HG02678 (cell line): Measurements from ENCODE around the gene FRMPD2.
"Not testable (repeated sequence)": the region's sequence is repeated elsewhere in the genome, so short reads cannot be mapped to it uniquely, and the experiment has no call there.

Experiments used
- ATAC-seq: cut with Tn5 transposase; IDR thresholded peaks from one replicate; pipeline ENCODE4 v1.9.1; 2021; ENCODE audit warnings: mild to moderate bottlenecking, moderate library complexity; ENCODE audit not compliant: unreplicated experiment

FRMPD2 gene

DNA sequence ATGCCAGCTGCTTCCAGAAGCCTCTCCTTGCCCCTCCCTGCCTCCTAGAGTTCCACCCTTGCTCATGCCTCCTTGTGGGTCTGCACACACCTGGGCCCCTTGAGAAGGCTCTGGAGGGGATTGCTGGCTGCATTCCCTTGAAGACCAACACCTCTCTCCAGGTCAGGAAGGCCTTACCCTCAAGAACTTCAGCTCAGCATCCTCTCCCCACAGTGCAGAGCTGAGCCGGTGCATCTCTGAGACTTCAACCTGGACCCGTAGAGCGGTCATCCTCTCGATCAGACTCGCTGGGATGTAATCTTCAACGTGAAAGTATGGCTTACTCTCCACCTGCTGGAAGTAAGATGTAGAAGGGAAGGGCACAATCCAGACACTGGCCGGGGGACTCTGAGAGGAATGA, 62.7 kb downstream of the FRMPD2 start:
- no peak for ATAC-seq

DNA sequence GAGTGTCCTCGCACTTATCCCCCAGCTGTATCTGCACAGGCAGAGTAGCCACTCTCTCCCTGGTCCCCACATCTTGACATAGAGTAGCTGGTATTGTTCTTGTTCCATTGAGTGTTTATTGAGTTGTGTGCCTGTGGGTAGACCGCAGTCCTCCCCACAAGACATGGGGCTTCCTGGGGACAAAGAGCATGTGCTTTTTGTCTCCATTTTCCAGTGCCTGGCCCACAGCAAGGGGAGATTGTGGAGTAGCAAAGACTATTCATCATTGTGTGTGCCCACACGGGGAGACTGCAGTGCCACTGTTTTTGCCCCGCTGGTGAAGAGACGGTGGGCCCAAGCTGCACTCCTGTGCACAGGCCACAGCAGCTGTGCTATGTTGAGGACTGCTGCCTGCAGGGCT, 63.5 kb downstream of the FRMPD2 start:
- no peak for ATAC-seq

DNA sequence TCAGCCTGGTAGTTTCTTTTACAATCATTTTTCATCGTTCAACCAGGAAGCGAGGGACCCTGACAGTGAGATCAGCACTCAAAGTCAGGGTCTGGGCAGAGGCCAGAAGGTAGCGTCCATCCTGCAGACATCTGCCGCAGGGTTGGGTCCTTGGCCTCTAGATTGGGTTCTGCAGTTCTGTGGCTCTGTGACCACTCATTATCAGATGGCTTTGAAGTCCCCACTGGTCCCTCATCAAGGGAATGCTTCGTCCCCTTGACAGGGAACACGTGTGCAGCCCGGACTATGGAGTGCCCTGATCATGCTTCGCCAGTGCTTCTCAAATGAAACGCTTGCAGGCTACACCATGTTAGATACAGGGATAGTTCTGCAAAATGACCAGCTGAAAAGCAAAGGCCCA, 64.1 kb downstream of the FRMPD2 start:
- no peak for ATAC-seq

DNA sequence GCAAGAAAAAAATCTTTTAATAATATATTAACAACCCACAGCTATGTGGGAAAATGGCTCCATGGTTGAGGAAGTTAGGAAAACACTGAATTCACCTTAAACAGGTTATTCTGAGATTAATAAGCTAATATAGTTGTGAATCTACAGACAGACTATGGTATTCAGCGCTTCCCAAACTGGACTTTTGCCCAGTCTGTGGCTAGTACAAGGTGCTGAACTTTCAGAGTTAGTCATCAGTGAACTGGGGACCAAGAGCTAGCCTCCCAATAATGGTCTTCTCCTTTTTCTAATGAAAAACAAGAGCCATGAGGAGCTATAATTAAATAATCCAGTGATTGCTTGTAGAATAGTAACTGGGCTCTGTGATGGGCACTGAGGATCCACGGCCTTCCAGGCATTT, 65.3 kb downstream of the FRMPD2 start:
- ATAC-seq = no peak

DNA sequence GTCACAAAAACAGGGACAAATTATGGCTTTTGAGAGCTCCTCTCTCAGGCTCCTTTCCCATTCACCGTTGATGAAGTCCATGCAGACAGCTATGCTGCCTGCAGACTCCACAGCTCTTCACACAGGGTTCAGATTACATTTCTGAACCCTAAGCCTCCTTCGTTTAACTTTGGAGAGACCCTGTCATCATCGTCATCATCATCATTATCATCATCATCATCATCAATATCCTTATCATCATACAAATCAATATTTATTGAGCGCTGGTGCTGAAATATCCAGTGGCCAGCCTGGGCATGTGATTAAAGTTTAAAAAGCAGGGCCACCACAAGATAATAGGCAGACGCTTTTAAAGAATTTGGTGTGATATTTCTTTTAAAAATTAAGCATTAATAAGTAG, 66.6 kb downstream of the FRMPD2 start:
- ATAC-seq = no peak

DNA sequence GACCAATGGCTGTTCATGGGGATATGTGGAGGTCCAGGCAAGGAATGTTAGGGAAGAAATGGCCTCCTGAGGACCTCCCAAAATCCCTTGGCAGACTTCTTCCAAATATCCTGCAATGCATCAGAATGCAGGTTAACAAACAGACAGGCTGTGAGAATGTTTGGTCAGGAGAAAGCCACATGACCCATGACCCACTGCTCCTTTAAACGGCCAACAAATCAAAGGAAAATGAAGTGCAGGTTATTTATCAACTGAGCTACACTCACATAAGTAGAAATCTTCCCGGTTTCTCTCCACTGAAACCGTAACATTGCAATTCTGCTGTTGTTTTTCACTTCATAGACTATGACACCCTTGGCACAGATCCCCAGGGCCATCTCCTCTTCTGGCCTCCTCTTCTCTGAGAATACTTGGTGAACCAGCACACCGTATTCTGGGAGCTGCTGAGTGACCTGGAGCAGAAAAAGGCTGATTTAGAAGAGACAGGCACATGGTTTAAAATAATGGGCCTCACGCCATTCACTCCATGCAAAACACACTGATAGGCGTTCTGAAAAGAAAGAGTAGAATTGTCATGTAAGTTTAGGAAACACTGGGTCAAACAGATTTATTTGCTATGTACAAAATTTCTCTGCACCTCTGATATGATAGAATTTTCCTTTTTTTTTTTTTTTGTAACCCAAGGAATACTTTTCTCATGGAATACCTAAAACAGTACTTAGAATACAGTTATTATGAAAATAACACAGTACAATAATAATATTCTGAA, 67.8 kb downstream of the FRMPD2 start:
- no peak for ATAC-seq

DNA sequence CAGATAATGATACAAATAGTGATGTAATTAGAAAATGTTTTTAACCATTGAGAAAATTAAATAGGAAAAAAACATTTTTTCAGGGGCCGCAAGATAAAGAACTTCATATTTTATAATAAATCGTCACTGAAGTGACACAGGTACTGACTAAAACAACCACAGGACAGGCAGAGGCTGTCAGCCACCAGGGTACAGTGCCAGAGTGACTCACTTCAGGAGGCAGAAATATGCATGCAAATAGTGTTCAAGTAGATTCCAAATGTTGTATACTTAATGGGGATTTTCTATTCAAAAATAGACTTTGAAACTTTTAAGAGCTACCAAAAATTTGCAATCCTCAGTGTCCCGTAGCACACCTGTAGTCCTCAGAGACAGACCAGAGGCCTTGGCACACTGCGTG, 68.6 kb downstream of the FRMPD2 start:
- ATAC-seq = no peak

GRCh38 chr10:48199580-48200377, 74.7 kb downstream of the FRMPD2 start:
- ATAC-seq = no peak

GRCh38 chr10:48197236-48197899, 77.1 kb downstream of the FRMPD2 start:
- ATAC-seq = no peak

DNA sequence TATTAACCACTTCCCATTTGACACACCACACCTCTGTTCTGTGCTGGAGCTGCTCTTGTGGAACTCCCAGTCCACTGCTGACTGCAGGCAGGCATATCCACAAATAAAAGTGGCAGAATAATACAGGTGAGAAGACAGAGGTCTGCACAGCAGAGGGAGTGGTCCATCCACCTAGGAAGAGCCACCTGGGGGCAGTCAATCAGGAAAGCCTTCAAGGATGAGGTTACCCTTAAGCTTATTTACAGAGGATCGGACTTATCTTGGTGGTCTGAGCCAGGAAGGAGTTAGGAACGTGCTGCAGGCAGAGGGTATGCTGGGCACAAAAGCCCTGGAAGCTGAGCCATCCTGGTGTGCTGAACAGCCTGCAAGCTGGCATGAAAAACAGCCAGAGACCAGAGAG, 78.7 kb downstream of the FRMPD2 start:
- ATAC-seq = no peak

GRCh38 chr10:48194830-48195229, 79.7 kb downstream of the FRMPD2 start:
- no peak for ATAC-seq

GRCh38 chr10:48193556-48193955, 80.9 kb downstream of the FRMPD2 start:
- ATAC-seq = no peak

DNA sequence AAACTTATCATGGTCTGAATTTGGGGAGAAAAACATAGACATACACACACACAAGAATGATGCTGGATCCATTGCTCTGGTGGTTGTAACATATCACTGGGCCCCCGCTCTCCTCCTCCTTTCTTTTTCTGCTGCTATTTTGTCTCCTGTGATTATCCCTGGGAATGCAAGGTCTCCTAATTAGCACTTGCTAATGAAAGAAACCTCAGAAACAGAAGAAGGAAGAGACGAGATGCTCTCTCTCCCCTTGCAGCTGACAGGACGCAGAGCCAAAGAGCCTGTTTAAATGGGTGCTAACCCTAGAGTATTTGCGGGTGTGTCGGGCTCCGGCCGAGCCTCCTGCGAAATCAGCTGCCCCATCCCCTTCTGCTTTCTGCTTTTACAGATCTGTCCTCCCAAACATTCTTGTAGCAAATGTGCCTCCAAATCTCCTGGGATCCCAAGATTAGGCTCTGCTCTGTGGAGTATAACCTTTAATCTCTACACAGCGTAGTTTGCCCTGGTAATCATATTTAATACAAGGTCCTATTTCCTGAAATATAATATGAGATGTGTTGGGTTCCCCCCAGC, 81.5 kb downstream of the FRMPD2 start:
- no peak for ATAC-seq

GRCh38 chr10:48187713-48188485, 86.6 kb downstream of the FRMPD2 start:
- ATAC-seq = no peak

DNA sequence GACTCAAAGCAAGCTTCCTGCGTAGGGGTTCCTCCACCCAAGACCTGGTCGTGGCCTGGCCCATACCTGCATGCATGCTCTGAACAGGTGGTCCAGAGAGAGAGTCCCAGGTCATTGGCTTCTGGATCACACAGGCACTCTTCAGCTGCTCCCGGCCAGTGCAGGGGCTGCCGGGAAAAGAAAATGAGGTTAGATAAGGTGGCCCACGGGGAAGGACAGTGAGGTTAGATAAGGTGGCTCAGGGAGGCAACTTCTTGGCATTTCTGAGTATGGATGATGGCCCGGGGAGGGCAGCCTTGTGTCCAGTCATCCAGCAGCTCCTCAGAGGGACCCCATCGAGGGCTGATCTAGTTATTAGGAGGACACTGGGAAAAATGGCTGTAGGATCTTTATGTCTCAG, 87.4 kb downstream of the FRMPD2 start:
- no peak for ATAC-seq

DNA sequence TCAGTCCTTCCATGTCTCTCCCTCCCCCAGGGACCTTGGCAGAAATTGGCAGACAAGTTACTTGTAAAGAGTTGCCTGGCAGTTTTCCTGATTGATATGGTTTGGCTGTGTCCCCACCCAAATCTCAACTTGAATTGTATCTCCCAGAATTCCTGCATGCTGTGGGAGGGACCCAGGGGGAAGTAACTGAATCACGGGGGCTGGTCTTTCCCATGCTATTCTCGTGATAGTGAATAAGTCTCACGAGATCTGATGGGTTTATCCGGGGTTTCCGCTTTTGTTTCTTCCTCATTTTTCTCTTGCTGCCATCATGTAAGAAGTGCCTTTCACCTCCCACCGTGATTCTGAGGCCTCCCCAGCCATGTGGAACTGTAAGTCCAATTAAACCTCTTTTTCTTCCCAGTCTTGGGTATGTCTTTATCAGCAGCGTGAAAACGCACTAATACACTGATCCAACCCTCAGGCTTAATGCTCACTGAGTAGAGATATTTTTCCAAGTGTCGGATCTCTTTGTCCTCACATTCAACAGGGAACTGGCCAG, 88.2 kb downstream of the FRMPD2 start:
- not testable (repeated sequence) for ATAC-seq

GRCh38 chr10:48184224-48184623, 90.3 kb downstream of the FRMPD2 start:
- ATAC-seq = no peak

DNA sequence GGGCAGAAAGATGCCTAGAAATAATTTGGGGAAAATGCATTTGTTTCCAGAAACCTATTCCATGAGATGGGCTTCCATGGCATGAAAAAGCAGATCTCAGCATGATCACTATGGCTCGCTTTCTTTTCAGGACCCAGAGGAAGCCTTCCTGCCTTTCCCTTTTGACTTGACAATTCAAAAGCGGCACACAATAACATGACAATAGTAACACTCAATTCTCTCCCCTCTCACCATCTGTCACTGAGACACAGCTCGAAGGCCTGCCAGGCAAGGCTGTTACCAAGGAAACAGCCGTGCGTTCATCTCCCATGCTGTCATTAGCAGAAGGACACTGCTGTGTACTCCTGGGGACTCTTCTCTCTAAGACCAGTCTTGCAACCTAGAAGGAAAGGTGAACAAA, 101.8 kb downstream of the FRMPD2 start:
- ATAC-seq = not testable (repeated sequence)

DNA sequence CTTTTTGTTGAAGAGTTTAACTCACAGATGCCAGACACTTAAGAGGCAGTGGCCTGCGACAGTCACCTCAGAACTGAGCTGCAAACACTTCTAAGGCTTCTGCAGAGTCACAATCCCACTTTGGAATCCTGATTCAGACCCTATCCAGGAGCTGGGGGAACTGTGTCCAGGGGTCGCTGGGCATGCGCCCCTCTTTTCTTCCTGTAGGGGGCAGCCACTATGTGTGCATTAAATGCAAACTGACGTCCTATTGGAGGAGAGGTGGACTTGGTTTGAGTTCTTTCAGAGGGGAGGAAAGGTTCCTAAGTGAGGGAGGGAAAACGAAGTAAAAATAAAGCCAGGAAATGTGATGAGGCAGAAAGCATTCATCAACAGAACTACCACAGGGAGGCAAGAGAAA, 113.8 kb downstream of the FRMPD2 start:
- ATAC-seq = not testable (repeated sequence)

GRCh38 chr10:48160163-48160562, 114.3 kb downstream of the FRMPD2 start:
- not testable (repeated sequence) for ATAC-seq
